Testis (tissue), 2 donors: ENCODE results near the gene MYH8.

ENCODE experiments used
- CTCF ChIP-seq, 3 experiments: fragments of 450-650 bp in 2 of 3; fragments of 200-600 bp in 1 of 3; sonication (generic) in 1 of 3; IDR thresholded peaks; one replicate each; pipeline ENCODE4 v1.5.1; 2016 to 2019; ENCODE audit warnings: antibody characterized with exemption in 3 of 3, mild to moderate bottlenecking in 2 of 3, moderate library complexity in 1 of 3
- POLR2A ChIP-seq: fragments of 450-650 bp; IDR thresholded peaks from one replicate; pipeline ENCODE4 v1.6.1; 2017; ENCODE audit warnings: antibody characterized with exemption, mild to moderate bottlenecking, moderate library complexity

DNA sequence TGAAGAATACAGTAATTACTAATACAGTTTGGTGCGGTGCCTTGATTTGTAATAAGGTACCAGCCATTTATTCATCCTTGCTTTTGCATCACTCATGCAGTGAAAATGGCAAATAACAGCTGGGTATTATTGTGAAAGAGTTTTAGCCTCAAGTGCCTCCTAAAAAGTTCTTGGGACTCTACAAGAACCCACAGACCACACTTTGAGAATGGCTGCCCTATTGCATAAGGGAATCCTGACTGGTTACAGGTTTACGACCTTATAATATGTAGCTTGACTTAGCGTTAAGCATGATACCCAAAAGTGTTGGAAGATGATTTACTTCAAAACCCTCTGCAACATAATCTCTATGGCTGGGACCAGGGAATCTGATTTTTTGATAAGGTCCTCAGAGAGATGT, 53.2 kb downstream of the MYH8 start:
- no peak for TF ChIP-seq POLR2A
- TF ChIP-seq CTCF (IDR thresholded peaks at IDR 0.05) = no peak
